ENCODE measurements around the gene ATF4.

Gene ATF4

DNA sequence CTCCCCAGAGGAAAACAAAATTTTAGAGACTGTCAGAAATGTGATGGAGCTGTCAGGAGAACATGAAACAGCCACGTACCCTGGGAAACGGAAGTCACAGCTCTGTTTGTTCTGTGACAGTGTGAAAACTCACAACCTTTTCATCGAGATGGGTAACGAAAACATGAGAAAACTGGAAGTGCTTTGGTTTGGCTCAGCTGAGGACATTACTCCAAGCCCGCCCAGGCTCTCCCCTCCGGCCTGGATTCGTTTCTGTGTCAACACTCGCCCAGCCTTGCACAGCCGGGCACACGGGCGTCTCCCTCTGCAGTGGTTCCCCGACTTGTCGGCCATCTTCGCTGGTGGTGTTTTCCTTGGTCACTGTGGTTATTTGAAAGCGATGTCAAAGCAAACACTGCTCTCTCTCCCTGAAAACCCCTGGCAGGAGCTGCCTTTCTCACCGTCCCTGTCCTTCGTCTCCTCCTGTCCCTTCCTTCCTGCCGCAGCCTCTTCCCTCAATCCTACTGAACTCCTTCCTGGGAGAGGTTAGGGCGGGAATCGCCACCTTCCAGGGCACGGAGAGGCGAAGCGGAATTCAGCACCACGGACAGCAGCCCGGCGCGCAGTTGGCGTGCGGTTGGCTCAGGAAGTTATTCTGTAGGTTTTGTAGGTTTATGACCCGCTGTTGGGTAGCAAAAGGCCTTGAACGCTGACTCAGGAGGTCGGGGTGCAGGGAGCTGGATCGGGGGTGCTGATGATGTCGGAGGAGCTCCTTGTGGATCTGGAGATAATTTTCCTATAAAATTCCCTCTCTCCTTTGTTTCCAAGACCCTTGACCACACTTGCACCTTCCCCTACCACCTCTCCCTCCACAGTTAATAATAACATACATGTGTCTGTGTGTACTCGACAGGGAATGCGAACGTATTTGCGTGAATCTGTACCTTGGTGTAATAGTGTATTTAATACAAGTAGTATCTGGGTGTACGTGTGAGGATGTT, 25.3 kb downstream of the ATF4 start:
- H3K4me3 ChIP-seq (ENCODE audit: low read depth, low read length) = no peak overlapping the region
- DNase-seq (ENCODE audit: low read depth) = no peak

DNA sequence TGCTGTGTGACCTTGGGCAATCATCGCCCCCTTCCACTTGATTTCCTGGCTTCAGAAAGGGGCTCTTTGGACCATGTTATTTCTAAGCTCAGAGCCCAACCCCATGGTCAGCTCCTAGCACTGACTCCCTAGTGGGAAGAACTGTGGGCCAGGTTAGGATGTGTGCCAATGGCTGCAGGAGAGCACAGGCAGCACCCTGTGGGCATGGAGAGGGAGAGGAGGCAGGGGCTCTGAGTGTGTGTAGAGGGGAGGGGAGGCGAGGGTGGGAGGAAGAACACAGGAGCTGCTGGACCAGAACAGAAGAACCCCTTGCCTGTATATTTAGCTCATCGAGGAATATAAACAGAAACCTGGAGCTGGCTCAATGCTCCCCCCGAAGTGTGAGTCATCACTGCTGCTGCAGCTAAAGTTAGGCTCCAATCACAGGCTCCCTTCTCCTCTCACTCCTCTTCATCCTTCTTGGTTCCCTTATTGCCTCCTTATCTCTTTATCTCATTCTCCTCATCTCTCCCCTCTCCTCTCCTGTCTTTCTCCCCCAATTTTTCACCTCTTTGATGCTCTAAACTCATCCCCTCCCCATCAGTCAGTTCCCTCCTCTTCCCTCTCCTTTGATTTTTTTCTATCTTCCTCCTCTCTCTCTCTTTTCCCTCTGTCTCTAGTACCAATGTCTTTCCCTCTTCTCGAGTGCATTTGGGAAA, 26.7 kb downstream of the ATF4 start:
- no peak for DNase-seq (ENCODE audit: low read depth)
- H3K4me3 ChIP-seq (ENCODE audit: low read depth, low read length) = no peak overlapping the region

- H3K4me3 ChIP-seq (ENCODE audit: low read depth, low read length) = no peak overlapping the region
- no peak for DNase-seq (ENCODE audit: low read depth)
Observed at GRCh38 chr22:39547587-39547947, 27.2 kb downstream of the ATF4 start.

GRCh38 chr22:39553429-39553828, 33.1 kb downstream of the ATF4 start:
- no peak for DNase-seq (ENCODE audit: low read depth)
- no peak overlapping the region for H3K4me3 ChIP-seq (ENCODE audit: low read depth, low read length)

GRCh38 chr22:39554151-39554550, 33.8 kb downstream of the ATF4 start:
- no peak overlapping the region for H3K4me3 ChIP-seq (ENCODE audit: low read depth, low read length)
- no peak for DNase-seq (ENCODE audit: low read depth)

DNA sequence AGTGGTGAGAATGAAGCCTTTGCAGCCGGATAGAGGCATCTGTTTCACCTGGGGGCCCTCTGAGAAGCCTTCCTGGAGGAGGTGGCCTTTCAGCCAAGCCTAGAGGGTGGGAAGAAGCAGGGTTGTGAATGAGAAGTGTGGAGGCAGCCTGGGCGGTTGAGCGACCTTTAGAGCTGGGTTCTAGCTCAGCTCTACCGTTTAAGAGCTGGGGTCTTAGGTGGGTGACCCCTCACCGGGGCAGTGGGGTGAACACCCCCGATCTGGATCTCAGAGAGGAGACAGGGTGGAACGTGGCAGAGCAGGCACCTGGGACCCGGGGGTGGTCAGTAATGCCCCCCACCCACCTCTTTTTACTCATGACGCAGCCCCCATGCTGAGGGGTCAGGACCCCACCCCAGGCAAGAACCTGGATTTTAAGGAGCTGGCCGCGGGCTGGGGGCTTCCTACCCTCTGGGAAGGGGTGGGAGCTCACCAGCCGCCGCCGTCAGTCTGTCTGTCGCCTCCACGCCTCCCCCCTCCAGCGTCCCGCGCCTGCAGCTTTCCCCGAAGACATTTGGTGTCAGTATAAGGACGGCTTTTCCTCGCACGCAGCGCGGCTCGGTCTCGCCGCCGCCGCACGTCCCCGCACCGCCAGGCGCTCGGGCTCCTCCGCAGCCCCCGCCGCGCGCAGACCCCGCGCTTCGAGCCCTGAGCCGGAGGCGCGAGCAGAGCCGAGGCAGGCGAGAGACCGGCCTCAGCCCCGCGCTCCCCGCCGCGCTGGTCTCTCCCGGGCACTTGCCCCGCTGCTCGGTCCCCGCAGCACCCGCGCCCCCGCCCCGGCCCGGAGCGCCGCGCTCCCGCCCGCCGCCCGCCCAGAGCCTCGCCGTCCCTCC, 36.8 kb downstream of the ATF4 start:
- no peak for DNase-seq (ENCODE audit: low read depth)
- H3K4me3 ChIP-seq (ENCODE audit: low read depth, low read length) = no peak overlapping the region

GRCh38 chr22:39558254-39558727, 37.9 kb downstream of the ATF4 start:
- H3K4me3 ChIP-seq (ENCODE audit: low read depth, low read length) = no peak overlapping the region
- no peak for DNase-seq (ENCODE audit: low read depth)

DNA sequence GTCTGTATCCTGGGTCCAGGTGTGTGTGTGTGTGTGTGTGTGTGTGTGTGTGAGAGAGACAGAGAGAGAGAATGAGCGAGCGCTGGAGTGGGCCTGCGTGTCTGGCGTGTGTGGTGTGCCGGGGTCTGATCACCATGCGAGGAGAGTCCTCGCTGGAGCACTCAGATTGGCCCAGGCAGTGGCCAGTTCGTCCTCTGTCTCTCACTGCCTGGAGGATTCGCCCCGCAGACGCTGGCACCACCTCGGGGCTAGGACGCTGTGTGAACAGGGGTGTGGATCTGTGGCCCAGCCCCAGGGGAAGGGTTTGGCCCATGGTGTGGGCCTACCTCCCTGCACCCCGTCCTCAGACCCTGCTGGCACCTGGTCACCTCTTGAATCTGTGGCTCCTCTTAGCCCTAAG, 38.6 kb downstream of the ATF4 start:
- DNase-seq (ENCODE audit: low read depth) = no peak
- H3K4me3 ChIP-seq (ENCODE audit: low read depth, low read length) = no peak overlapping the region

DNA sequence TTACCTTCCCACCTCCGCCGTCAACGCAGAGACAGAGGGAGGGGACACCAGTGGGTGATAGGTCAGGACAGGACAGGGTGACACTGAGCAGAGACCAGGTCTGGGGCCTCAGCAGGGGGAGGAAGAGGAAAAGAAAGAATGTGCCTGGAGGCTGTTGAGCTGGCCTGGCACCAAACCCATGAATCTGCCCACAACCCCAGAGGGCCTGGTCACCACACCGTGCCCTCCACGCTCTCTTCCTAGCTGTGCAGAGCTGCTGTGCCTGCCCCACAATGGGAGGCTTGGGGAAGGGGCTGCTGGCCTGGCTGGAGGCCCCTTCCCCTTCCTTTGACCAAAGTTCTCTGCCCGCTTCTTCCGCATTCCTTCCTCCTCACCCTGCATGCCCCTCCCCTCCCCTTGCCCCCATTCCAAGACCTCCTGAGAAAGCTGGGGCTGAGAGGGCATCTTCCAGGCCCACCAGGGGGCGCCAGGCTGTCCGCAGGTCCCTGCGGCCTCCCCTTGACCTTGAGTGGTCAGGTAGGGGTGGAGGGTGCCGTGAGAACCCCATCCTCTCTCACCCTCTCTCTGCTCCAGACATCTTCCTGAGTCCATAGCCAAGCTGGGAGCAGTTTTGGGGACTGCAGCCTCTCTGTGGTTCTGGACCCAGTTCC, 39.2 kb downstream of the ATF4 start:
- DNase-seq (ENCODE audit: low read depth) = no peak
- no peak overlapping the region for H3K4me3 ChIP-seq (ENCODE audit: low read depth, low read length)

- H3K4me3 ChIP-seq (ENCODE audit: low read depth, low read length) = no peak overlapping the region
- DNase-seq (ENCODE audit: low read depth) = no peak
Observed at GRCh38 chr22:39560127-39560526, 39.8 kb downstream of the ATF4 start.

GRCh38 chr22:39562839-39563489, 42.6 kb downstream of the ATF4 start:
- H3K4me3 ChIP-seq (ENCODE audit: low read depth, low read length) = no peak overlapping the region
- DNase-seq (ENCODE audit: low read depth) = no peak

GRCh38 chr22:39563571-39564428, 43.4 kb downstream of the ATF4 start:
- H3K4me3 ChIP-seq (ENCODE audit: low read depth, low read length) = no peak overlapping the region
- no peak for DNase-seq (ENCODE audit: low read depth)

DNA sequence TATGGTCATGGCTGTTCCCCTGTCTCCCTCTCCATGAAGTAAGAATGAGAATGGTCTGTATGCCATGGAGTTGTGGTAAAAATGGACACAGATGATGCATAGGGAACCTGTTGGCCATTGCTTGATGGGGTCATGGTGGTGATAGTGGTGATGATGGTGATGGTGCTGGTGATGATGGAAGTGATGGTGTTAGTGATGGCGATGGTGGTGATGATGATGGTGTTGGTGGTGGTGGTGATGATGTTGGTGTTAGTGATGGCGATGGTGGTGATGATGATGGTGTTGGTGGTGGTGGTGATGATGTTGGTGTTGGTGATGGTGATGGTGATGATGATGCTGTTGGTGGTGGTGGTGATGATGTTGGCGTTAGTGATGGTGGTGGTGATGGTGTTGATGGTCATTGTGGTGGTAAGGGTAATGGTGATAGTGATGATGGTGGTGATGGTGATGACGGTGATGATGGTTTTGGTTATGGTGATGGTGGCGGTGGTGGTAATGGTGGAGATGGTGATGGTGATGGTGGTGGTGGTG, 45.1 kb downstream of the ATF4 start:
- DNase-seq (ENCODE audit: low read depth) = no peak
- H3K4me3 ChIP-seq (ENCODE audit: low read depth, low read length) = no peak overlapping the region

GRCh38 chr22:39567135-39567946, 47.0 kb downstream of the ATF4 start:
- H3K4me3 ChIP-seq (ENCODE audit: low read depth, low read length) = no peak overlapping the region
- no peak for DNase-seq (ENCODE audit: low read depth)

DNA sequence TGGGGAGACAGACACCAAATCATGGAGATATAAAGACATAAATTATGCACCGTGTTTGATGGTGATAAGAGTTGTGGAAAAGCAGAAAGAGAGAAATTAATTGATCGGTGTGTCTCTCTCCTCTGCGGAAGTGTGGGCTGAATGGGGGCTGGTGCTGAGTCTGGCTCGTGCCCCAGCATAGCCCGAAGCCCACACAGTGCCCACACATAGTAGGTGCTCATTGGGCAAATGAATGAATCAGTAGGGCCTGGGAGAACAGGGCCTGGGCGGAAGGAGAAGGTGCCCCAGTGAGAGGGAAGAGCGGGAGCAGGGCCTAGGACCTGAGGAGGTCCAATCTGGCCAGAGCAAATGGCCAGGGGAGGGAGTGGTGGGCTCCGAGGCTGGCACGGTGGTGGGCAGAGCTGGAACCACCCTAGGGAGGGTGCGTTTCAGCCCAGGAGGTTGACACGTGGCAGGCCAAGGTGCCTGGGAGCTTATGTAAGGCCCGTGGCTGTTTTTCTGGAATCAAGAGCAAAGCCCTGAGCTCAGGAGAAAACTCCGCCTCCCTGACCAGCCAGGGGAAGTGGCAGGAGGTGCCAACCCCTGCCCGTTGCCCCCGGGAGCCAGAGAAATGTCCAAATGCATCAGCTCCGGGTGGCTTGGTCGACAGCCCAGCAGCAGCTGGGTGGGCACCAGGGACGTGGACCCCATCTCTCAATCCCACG, 48.1 kb downstream of the ATF4 start:
- DNase-seq (ENCODE audit: low read depth) = no peak
- H3K4me3 ChIP-seq (ENCODE audit: low read depth, low read length) = no peak overlapping the region

DNA sequence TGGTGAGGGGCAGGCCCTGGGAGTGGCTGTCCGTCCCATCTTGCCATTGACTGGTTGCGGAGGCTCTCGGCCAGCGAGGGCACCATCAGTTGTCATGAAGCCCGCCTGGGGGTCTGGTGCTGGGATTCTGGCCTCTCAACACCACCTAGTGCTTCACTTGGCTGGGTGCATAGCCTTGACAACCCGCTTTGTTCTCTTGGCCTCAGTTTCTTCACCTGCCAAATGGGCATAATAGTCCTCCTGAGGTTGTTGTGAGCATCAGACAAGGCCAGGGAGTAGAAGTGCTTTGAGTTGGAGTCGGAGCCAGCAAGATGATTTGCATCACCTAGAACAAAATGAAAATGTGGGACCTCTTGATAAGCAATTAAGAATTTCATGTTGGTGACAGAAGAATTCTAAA, 48.7 kb downstream of the ATF4 start:
- no peak overlapping the region for H3K4me3 ChIP-seq (ENCODE audit: low read depth, low read length)
- DNase-seq (ENCODE audit: low read depth) = no peak
